Esophagus muscularis mucosa (tissue), 4 donors: ENCODE results near the gene CMTM3. TPM values are rescaled to one million over a fixed set of nuclear protein-coding genes. Genes with fewer than 3 reads are reported as not detected.

ENCODE experiments used
- DNase-seq: peaks from one replicate; pipeline ENCODE4 v3.0.0-alpha.2; 2017; ENCODE audit errors: extremely low spot score
- H3K27ac ChIP-seq, 4 donors: fragments of 200-600 bp; sonication (generic); replicated peaks in 1 of 4; 1 replicate in 3 of 4; 2 replicates in 1 of 4; pipeline ENCODE4 v1.5.1; 2016 to 2019; ENCODE audit warnings: mild to moderate bottlenecking in 1 of 4
- H3K27me3 ChIP-seq, 4 donors: fragments of 200-600 bp; sonication (generic); one replicate each; pipeline versions ENCODE4 v1.5.1 to v1.6.0; 2016 to 2019
- H3K36me3 ChIP-seq, 4 donors: fragments of 200-600 bp; sonication (generic); one replicate each; pipeline ENCODE4 v1.5.1; 2016 to 2019
- H3K4me1 ChIP-seq, 4 donors: fragments of 200-600 bp; sonication (generic); one replicate each; pipeline ENCODE4 v1.5.1; 2016 to 2019
- H3K4me3 ChIP-seq, 4 donors: fragments of 200-600 bp; sonication (generic); 1 replicate in 2 of 4; 2 replicates in 2 of 4; pipeline ENCODE4 v1.5.1; 2016 to 2019; ENCODE audit warnings: mild to moderate bottlenecking in 4 of 4, moderate library complexity in 1 of 4
- H3K9me3 ChIP-seq, 4 donors: fragments of 200-600 bp; sonication (generic); 1 replicate in 3 of 4; 2 replicates in 1 of 4; pipeline ENCODE4 v1.5.1; 2016 to 2019
- EP300 ChIP-seq: sonication (generic); formaldehyde crosslinking; IDR thresholded peaks from one replicate; pipeline ENCODE4 v1.6.1; 2017; ENCODE audit warnings: antibody characterized with exemption
- POLR2A ChIP-seq: fragments of 450-650 bp; IDR thresholded peaks from one replicate; pipeline ENCODE4 v1.6.1; 2017; ENCODE audit warnings: antibody characterized with exemption, moderate library complexity, mild to moderate bottlenecking, low read depth
- POLR2AphosphoS5 ChIP-seq, 2 donors: sonication (generic); formaldehyde crosslinking; IDR thresholded peaks; one replicate each; pipeline ENCODE4 v1.6.1; 2017; ENCODE audit warnings: antibody characterized with exemption in 2 of 2
- WGBS: methylation state at CpG from one replicate; pipeline ENCODE4 v1.1.5; 2018; 5-methylcytosine and 5-hydroxymethylcytosine counted together
- intact Hi-C: fragments of 100-400 bp; cut with DNase I; formaldehyde crosslinking; loops from one replicate; pipeline ENCODE4 v1.15.1; 2023
- total RNA-seq, 4 donors: library from RNA; depleted of rRNA; stranded (reverse); fragments of >200 nt; gene quantifications; one replicate each; pipeline versions ENCODE4 v1.1.0 to v1.2.1, GENCODE V29; 2016
- TF ChIP-seq, protein P1 (sequence below), 3 experiments: fragments of 200-600 bp in 2 of 3; fragments of 450-650 bp in 1 of 3; sonication (generic) in 2 of 3; IDR thresholded peaks; one replicate each; pipeline ENCODE4 v1.5.1; 2017 to 2019; ENCODE audit warnings: antibody characterized with exemption in 3 of 3, mild to moderate bottlenecking in 2 of 3, moderate library complexity in 1 of 3

Gene CMTM3
- total RNA-seq, 4 donors from 2014 or later: 13.7 to 24.5 (median 17.3) TPM

DNA sequence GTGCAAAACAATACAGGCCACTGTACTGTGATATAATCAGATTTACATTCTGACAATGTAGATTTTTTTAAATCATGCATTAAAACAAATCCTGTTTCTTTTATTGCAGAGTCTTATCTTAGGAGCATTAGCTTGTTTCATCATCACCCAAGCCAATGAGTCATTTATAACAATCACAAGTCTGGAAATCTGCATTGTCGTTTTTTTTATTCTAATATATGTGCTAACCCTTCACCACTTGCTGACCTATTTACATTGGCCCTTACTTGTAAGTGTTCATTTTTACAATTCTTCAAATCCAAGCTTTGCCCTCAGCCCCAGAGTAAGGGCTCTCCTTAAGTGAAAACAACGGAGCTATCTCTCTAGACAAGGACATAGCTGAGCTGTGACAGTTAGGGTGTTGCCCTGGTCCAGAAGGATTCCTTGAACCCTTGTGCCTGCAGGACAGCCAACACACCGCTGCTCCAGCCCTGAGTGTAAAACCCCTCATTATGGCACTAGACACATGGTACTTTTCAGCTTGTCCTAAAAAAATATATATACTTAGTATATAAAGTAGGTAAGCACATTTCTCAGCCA lies 34.6 kb upstream of the CMTM3 start:
- intact Hi-C loops: no loop called here

DNA sequence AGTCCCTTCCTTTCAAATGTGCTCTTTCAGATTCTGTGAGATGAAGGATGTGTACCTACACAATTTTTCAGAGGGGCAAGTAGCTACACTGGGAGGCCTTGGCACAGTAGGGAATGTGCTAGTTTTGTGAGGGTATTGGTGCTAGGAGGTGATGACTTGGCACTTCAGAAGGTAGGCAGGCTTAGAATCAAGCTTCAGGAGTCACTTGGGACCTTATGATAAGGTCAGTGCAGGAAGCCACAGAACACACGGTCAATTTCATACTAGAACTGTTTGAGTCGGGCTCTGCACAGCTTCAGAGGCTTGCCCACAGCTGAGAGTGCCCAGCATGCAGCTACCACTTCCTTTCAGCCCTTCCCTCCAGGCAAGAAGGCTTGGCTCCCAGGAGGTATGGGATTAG lies 32.1 kb upstream of the CMTM3 start:
- intact Hi-C loops: no loop called here
- DNase-seq: no peak
- Histone ChIP-seq H3K36me3 (no peaks in the 10 kb centered on the region), H3K27ac (no peak overlapping the region), H3K9me3 (no peaks in the 10 kb centered on the region), H3K27me3 (peaks cover 0 to 16% (median 0%) of the 10 kb centered on the region in 4 donors), H3K4me1 (peaks cover 0 to 6% (median 0%) of the 10 kb centered on the region in 4 donors), H3K4me3 (no peak overlapping the region)
- WGBS: 83% methylated on average over 2 of the region's 2 CpGs
- TF ChIP-seq EP300 (no peak), POLR2A (no peak)
- TF ChIP-seq, protein P1, sequence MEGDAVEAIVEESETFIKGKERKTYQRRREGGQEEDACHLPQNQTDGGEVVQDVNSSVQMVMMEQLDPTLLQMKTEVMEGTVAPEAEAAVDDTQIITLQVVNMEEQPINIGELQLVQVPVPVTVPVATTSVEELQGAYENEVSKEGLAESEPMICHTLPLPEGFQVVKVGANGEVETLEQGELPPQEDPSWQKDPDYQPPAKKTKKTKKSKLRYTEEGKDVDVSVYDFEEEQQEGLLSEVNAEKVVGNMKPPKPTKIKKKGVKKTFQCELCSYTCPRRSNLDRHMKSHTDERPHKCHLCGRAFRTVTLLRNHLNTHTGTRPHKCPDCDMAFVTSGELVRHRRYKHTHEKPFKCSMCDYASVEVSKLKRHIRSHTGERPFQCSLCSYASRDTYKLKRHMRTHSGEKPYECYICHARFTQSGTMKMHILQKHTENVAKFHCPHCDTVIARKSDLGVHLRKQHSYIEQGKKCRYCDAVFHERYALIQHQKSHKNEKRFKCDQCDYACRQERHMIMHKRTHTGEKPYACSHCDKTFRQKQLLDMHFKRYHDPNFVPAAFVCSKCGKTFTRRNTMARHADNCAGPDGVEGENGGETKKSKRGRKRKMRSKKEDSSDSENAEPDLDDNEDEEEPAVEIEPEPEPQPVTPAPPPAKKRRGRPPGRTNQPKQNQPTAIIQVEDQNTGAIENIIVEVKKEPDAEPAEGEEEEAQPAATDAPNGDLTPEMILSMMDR (IDR thresholded peaks at IDR 0.05): no peak

More for the DNA sequence above, 34.6 kb upstream of the CMTM3 start:
- Histone ChIP-seq H3K4me1 (peaks cover 0 to 6% (median 0%) of the 10 kb centered on the region in 4 donors), H3K4me3 (no peak overlapping the region), H3K27ac (no peak overlapping the region), H3K36me3 (peaks cover 11 to 23% (median 14%) of the 10 kb centered on the region in 4 donors), H3K27me3 (no peaks in the 10 kb centered on the region), H3K9me3 (no peaks in the 10 kb centered on the region)
- 72% methylated on average over 3 of the region's 3 CpGs for WGBS
- DNase-seq: no peak
- TF ChIP-seq POLR2A: no peak

DNA sequence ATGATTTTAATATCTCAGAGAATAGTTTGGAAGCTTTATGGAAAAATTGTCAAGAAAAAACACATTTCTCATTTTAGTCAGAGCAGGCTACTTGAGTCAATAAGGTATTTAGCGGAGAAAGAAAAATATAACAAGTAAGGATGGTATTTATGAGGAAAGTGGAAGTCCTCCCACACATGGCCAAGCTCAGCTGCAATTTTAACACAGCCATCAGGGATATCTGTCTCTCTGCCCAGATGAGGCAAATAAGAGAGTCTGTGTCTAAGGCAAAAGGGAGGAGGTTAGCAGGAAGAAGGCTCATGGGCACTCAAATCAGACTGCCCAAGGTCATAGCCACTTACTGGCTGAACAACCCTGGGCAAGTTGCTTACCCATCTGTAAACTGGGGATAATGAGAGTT lies 30.4 kb upstream of the CMTM3 start:
- H3K36me3 ChIP-seq: no peaks in the 10 kb centered on the region
- DNase-seq: no peak
- H3K27me3 ChIP-seq: peaks cover 0 to 33% (median 8%) of the 10 kb centered on the region in 4 donors
- intact Hi-C loops: no loop called here
- WGBS: 94% methylated on average over 1 of the region's 1 CpG
- H3K9me3 ChIP-seq: no peaks in the 10 kb centered on the region
- H3K4me3 ChIP-seq: no peak overlapping the region
- no peak for TF ChIP-seq POLR2A
- TF ChIP-seq EP300: no peak
- TF ChIP-seq, protein P1 (IDR thresholded peaks at IDR 0.05): no peak
- no peak for TF ChIP-seq POLR2AphosphoS5 (IDR thresholded peaks at IDR 0.05)
- H3K4me1 ChIP-seq: peaks cover 7 to 16% (median 11%) of the 10 kb centered on the region in 4 donors
- no peak overlapping the region for H3K27ac ChIP-seq

DNA sequence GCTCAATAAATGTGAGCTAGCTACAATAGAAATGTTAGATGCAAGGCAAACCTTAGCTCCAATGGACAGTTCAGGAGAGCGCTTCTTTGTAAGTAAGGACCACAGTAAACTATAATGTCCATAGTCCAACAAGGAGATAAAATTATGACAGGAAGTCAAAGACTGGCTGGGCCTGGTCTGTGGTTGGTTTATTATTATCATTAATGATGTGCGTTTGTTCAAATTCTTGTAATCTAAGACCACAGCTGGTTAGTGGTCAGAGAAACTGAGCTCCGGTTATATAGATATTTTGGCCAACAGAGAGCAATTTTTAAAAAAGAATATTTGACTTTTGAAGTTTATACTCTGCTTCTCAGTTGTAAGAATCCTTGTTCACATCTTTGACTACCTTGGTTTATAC lies 30.0 kb upstream of the CMTM3 start:
- intact Hi-C loops: no loop called here
- DNase-seq: no peak
- TF ChIP-seq, protein P1 (IDR thresholded peaks at IDR 0.05): no peak
- TF ChIP-seq EP300 (no peak), POLR2AphosphoS5 (IDR thresholded peaks at IDR 0.05) (no peak), POLR2A (no peak)
- Histone ChIP-seq H3K27me3 (peaks cover 0 to 38% (median 8%) of the 10 kb centered on the region in 4 donors), H3K27ac (no peak overlapping the region), H3K36me3 (no peaks in the 10 kb centered on the region), H3K4me3 (no peak overlapping the region), H3K9me3 (no peaks in the 10 kb centered on the region), H3K4me1 (peaks cover 10 to 20% (median 14%) of the 10 kb centered on the region in 4 donors)
- 93% methylated on average over 3 of the region's 3 CpGs for WGBS

DNA sequence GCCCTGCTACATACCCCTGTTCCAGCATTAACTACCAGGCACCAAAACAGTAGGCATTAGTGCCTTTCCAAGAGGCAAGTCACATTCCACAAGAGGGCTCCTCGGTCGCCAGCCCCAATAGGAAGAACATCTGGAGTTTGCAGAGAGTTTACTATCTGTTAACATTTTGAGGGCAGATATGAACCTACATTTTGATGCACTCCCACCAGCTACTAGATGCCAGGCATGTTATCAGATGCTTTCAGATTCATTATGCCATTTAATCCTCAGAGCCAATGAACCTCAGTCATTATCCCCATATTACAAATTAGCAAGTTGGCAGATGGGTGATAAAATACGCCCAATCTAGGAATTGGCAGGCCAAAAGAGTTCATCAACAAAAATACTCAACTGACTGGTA lies 29.4 kb upstream of the CMTM3 start:
- Histone ChIP-seq H3K36me3 (no peaks in the 10 kb centered on the region), H3K9me3 (no peaks in the 10 kb centered on the region), H3K27ac (no peak overlapping the region), H3K27me3 (peaks cover 0 to 41% (median 8%) of the 10 kb centered on the region in 4 donors), H3K4me1 (peaks cover 10 to 19% (median 14%) of the 10 kb centered on the region in 4 donors), H3K4me3 (no peak overlapping the region)
- intact Hi-C loops: no loop called here
- no peak for DNase-seq
- 98% methylated on average over 3 of the region's 3 CpGs for WGBS
- TF ChIP-seq POLR2A (no peak), EP300 (no peak), POLR2AphosphoS5 (IDR thresholded peaks at IDR 0.05) (no peak)
- TF ChIP-seq, protein P1 (IDR thresholded peaks at IDR 0.05): no peak
